HCT116 (cell line): ENCODE results near the gene ADARB2. TPM values are rescaled to one million over a fixed set of nuclear protein-coding genes. Genes with fewer than 3 reads are reported as not detected.
A peak's percentile ranks its signal among the peaks of the same experiment; 100 is the strongest.

Source experiments
- ATAC-seq: fragments of 200-7000 bp; cut with Tn5 transposase; 2 replicates; pipeline ENCODE4 v1.9.1; 2020; ENCODE audit warnings: mild to moderate bottlenecking, moderate library complexity
- BruUV-seq: library from RNA; stranded (reverse); fragments of 400-500 nt; replicated peaks from 2 replicates; lab custom pipeline; 2021; lab: Mats Ljungman, UMichigan
- CTCF ChIA-PET: fragments of 300-600 bp; sonication (Branson Sonifier 250); formaldehyde crosslinking; loops from one replicate; lab custom pipeline; 2021; ENCODE audit warnings: antibody characterized with exemption; lab: Charles Lee
- POLR2A ChIA-PET: fragments of 300-600, 350-600 bp; sonication (Branson Sonifier 250); formaldehyde crosslinking; loops from one replicate; lab custom pipeline; 2021; ENCODE audit warnings: antibody characterized with exemption; lab: Charles Lee
- RAD21 ChIA-PET, 2 experiments: fragments of 300-600 bp; sonication (Branson Sonifier 250); formaldehyde crosslinking; loops; one replicate each; lab custom pipeline; 2023; ENCODE audit warnings: low total read pairs in 2 of 2; ENCODE audit not compliant: uncharacterized antibody in 2 of 2, unreplicated experiment in 2 of 2, low non-redundant PET in 1 of 2; lab: Charles Lee
- DNase-seq: peaks from one replicate; pipeline ENCODE4 v3.0.0-alpha.2; 2010; ENCODE audit warnings: low read depth, low spot score
- H2AFZ ChIP-seq: fragments of 200-600 bp; shearing (Covaris generic), sonication (generic); 2 replicates; pipeline ENCODE4 v1.6.1; 2017; ENCODE audit warnings: low read depth, mixed run types, mixed read lengths, antibody characterized with exemption, low read length; ENCODE audit not compliant: poor library complexity, severe bottlenecking
- H3K27ac ChIP-seq: 2 replicates; pipeline ENCODE4 v1.5.1; 2012; ENCODE audit warnings: low read depth, low read length
- H3K27me3 ChIP-seq: fragments of 200-600 bp; sonication (generic); 2 replicates; pipeline ENCODE4 v1.6.1; 2016; ENCODE audit warnings: mixed run types, low read length, mixed read lengths; ENCODE audit not compliant: insufficient read depth
- H3K36me3 ChIP-seq, 2 experiments: fragments of 200-500 bp in 1 of 2; fragments of 200-600 bp in 1 of 2; sonication (Bioruptor generic) in 1 of 2; sonication (generic) in 1 of 2; 2 replicates each; pipeline versions ENCODE4 v1.5.1 to v1.6.1; 2014 to 2016; ENCODE audit warnings: low read length in 2 of 2, inconsistent platforms in 1 of 2, mixed read lengths in 1 of 2, mixed run types in 1 of 2; ENCODE audit not compliant: insufficient read depth in 2 of 2, control insufficient read depth in 1 of 2
- H3K4me1 ChIP-seq, 2 experiments: fragments of 200-600 bp in 1 of 2; sonication (generic) in 1 of 2; 2 replicates each; pipeline versions ENCODE4 v1.5.1 to v1.6.1; 2012 to 2017; ENCODE audit warnings: low read length in 2 of 2, inconsistent platforms in 1 of 2, mild to moderate bottlenecking in 1 of 2, mixed read lengths in 1 of 2, mixed run types in 1 of 2, moderate library complexity in 1 of 2; ENCODE audit not compliant: insufficient read depth in 2 of 2, control insufficient read depth in 1 of 2
- H3K4me2 ChIP-seq: fragments of 200-600 bp; sonication (generic); 2 replicates; pipeline ENCODE4 v1.6.1; 2017; ENCODE audit warnings: mixed run types, low read length, mixed read lengths
- H3K4me3 ChIP-seq, 2 experiments: fragments of 200-600 bp in 1 of 2; sonication (generic) in 1 of 2; replicated peaks in 1 of 2; 2 replicates each; pipeline ENCODE4 v1.5.1; 2011 to 2016; ENCODE audit warnings: low read length in 2 of 2, control low read depth in 1 of 2, low read depth in 1 of 2, mild to moderate bottlenecking in 1 of 2, mixed read lengths in 1 of 2, mixed run types in 1 of 2
- H3K79me2 ChIP-seq: fragments of 200-600 bp; sonication (generic); 2 replicates; pipeline ENCODE4 v1.6.1; 2017; ENCODE audit warnings: mild to moderate bottlenecking, mixed run types, low read length, moderate library complexity, mixed read lengths; ENCODE audit not compliant: insufficient read depth
- H3K9ac ChIP-seq: fragments of 200-600 bp; sonication (generic); 2 replicates; pipeline ENCODE4 v1.6.1; 2016; ENCODE audit warnings: low read length, mixed read lengths
- H3K9me2 ChIP-seq: fragments of 200-600 bp; sonication (generic), shearing (Covaris generic); 2 replicates; pipeline ENCODE4 v1.6.1; 2017; ENCODE audit warnings: mixed run types, mild to moderate bottlenecking, moderate library complexity; ENCODE audit not compliant: insufficient read depth
- H3K9me3 ChIP-seq, 2 experiments: fragments of 200-500 bp in 1 of 2; fragments of 200-600 bp in 1 of 2; sonication (Bioruptor generic) in 1 of 2; sonication (generic) in 1 of 2; 2 replicates each; pipeline ENCODE4 v1.6.1; 2014 to 2017; ENCODE audit warnings: low read length in 2 of 2, mixed read lengths in 2 of 2, inconsistent platforms in 1 of 2, low read depth in 1 of 2, mild to moderate bottlenecking in 1 of 2, mixed run types in 1 of 2, moderate library complexity in 1 of 2; ENCODE audit not compliant: control insufficient read depth in 1 of 2, insufficient read depth in 1 of 2
- H4K20me1 ChIP-seq: fragments of 200-600 bp; sonication (generic), shearing (Covaris generic); 2 replicates; pipeline ENCODE4 v1.6.1; 2017; ENCODE audit warnings: mixed run types, mild to moderate bottlenecking, moderate library complexity; ENCODE audit not compliant: insufficient read depth
- CTCF ChIP-seq, 3 experiments: fragments of 200-600 bp in 1 of 3; sonication (generic) in 1 of 3; IDR thresholded peaks in 2 of 3; conservative IDR thresholded peaks in 1 of 3; 2 replicates each; pipeline ENCODE4 v1.5.1; 2012 to 2017; ENCODE audit warnings: low read depth in 2 of 3, low read length in 2 of 3, antibody characterized with exemption in 1 of 3, borderline replicate concordance in 1 of 3, control low read depth in 1 of 3, mild to moderate bottlenecking in 1 of 3, mixed read lengths in 1 of 3, mixed run types in 1 of 3, moderate library complexity in 1 of 3; ENCODE audit not compliant: insufficient read depth in 1 of 3
- ELF1 ChIP-seq: IDR thresholded peaks from 2 replicates; pipeline ENCODE4 v1.6.1; 2012; ENCODE audit warnings: low read depth, borderline replicate concordance
- EZH2 ChIP-seq: fragments of 200-600 bp; sonication (generic); IDR thresholded peaks from 2 replicates; pipeline ENCODE4 v1.6.1; 2017; ENCODE audit warnings: antibody characterized with exemption, mixed run types
- JUND ChIP-seq: IDR thresholded peaks from 2 replicates; pipeline ENCODE4 v1.6.1; 2012
- POLR2A ChIP-seq: IDR thresholded peaks from 2 replicates; pipeline ENCODE4 v1.7.0; 2011; ENCODE audit warnings: borderline replicate concordance; ENCODE audit not compliant: insufficient read depth, insufficient read length; ENCODE audit errors: extremely low read depth
- RAD21 ChIP-seq: IDR thresholded peaks from 2 replicates; pipeline ENCODE4 v1.6.1; 2012; ENCODE audit warnings: low read depth, mild to moderate bottlenecking
- REST ChIP-seq: IDR thresholded peaks from 2 replicates; pipeline ENCODE4 v1.6.1; 2012; ENCODE audit warnings: low read depth
- SIN3A ChIP-seq: IDR thresholded peaks from 2 replicates; pipeline ENCODE4 v1.6.1; 2012; ENCODE audit warnings: low read depth
- SRF ChIP-seq: IDR thresholded peaks from 2 replicates; pipeline ENCODE4 v1.6.1; 2012; ENCODE audit warnings: low read depth
- YY1 ChIP-seq: IDR thresholded peaks from 2 replicates; pipeline ENCODE4 v1.6.1; 2011; ENCODE audit warnings: low read length, low read depth, moderate library complexity, mild to moderate bottlenecking; ENCODE audit not compliant: insufficient replicate concordance; ENCODE audit errors: extremely low read depth
- intact Hi-C: fragments of 100-400 bp; cut with micrococcal nuclease; formaldehyde crosslinking; loops from 2 replicates; pipeline ENCODE4 v1.10.0; 2022
- total RNA-seq: library from RNA; stranded (reverse); gene quantifications from one replicate; pipeline ENCODE4 v1.2.1, GENCODE V29; 2021; ENCODE audit not compliant: unreplicated experiment

Gene ADARB2
- total RNA-seq, 1 experiment from 2014 or later, result not detected

DNA sequence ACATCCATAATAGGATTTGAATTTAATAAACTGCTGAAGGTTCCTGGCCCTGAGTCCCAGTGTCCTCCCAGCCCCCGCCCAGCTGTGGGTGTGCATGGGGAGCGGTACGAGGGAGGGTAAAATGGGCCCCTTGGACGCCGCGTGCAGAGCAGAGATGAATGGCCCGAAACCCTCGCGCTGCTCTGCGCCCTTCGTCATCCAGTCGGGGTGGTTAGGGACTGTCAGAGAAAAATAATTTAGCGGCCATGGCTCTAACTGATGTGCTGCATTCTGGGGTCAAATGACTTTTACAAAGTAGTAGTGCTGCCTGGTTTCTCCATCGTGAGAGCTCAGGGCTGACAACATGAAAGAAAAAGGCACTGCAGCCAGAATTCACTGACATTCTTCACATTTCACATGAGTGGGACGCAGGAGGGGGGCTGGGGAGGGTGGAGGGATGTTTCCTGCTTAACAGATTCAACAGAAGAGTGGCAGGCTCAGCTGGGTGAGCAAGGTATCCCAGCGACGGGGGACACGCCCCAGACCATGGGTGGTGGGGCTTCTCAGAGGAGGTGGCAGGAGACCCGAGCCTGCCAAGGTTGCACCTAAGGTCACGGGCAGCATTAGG is 376.7 kb downstream of the ADARB2 start (continued):
- TF ChIP-seq REST, result no peak
- TF ChIP-seq ELF1, result no peak
- no peak for TF ChIP-seq EZH2

- intact Hi-C loops, result no loop called here
- DNase-seq (no peak), ATAC-seq (peak; percentile 83)
- Histone ChIP-seq H3K4me3 (no peak overlapping the region), H3K36me3 (no peaks in the 10 kb centered on the region), H3K79me2 (no peaks in the 10 kb centered on the region), H3K4me2 (no peak overlapping the region), H2AFZ (no peak overlapping the region), H3K9me2 (no peaks in the 10 kb centered on the region), H3K9ac (no peak overlapping the region), H3K9me3 (no peaks in the 10 kb centered on the region), H3K4me1 (no peaks in the 10 kb centered on the region)
- CTCF ChIA-PET, result interaction anchor here (0.6 to 1.9 kb wide), 2 partner anchors 9 to 22 kb away, joined by 3 to 15 read pairs; no protein-coding TSS in a partner anchor
- RAD21 ChIA-PET, result no interaction called here
- BruUV-seq, result no TSS peak
- POLR2A ChIA-PET, result no interaction called here
- TF ChIP-seq YY1, result no peak
- TF ChIP-seq CTCF (IDR thresholded peaks at IDR 0.05 in 2 of 3, conservative IDR thresholded peaks at IDR 0.05 in 1 of 3; ENCODE audit: borderline replicate concordance in 1 of 3, insufficient read depth in 1 of 3, low read depth in 2 of 3, low read length in 2 of 3), result peak; percentile 11 to 74 (median 73); a peak in 5 of 6 replicates
- TF ChIP-seq JUND, result no peak
- 0 out of 2 replicates have a peak, but pooled peaks have one; percentile 12 for TF ChIP-seq RAD21
- TF ChIP-seq SIN3A, result no peak
- TF ChIP-seq EZH2, result no peak
- no peak for TF ChIP-seq SRF
- TF ChIP-seq POLR2A, result no peak
- TF ChIP-seq, all 23 proteins: peak for 2
- H3K27ac ChIP-seq, result no peak overlapping the region
- peaks cover 22% of the 10 kb centered on the region for H3K27me3 ChIP-seq
- no peaks in the 10 kb centered on the region for H4K20me1 ChIP-seq
Observed at GRCh38 chr10:1360011-1360557, 377.2 kb downstream of the ADARB2 start.
